H1 (cell line): ENCODE measurements around the gene FOXI2. TPM values are rescaled to one million over a fixed set of nuclear protein-coding genes. Genes with fewer than 3 reads are reported as not detected.

Source experiments
- polyA plus RNA-seq, 7 experiments: library from polyadenylated mRNA; depleted of rRNA in 3 of 7; stranded (reverse) in 5 of 7; unstranded in 2 of 7; fragments of >200 nt in 5 of 7; fragments of 200-250 nt in 2 of 7; gene quantifications; 1 replicate in 5 of 7; 2 replicates in 1 of 7; 4 replicates in 1 of 7; pipeline versions ENCODE4 v1.2.1 to v1.2.3, GENCODE V29; 2011 to 2013; ENCODE audit warnings: missing spikeins in 2 of 7, mixed read lengths in 2 of 7
- total RNA-seq: library from RNA; stranded (reverse); fragmentation: NEBNext Ultra II Directional; extraction: Animal tissue kit (Norgen Biotek cat#: 25700); gene quantifications from 2 replicates; pipeline ENCODE4 v1.2.1, GENCODE V29; 2021

Gene FOXI2
- total and polyA plus RNA-seq, 2 of the 8 experiments (the other 6 are each of a cell fraction or from before 2014, with no cell fraction given) = 1.0 TPM

Other genes starting within 250 kb of the FOXI2 start
- gene NPS, start 187.9 kb upstream of the FOXI2 start, total RNA-seq = not detected in 2 replicates
- not detected in 2 replicates for gene NPS, start 187.9 kb upstream of the FOXI2 start, polyA plus RNA-seq (2011; rRNA removed)
- not detected in 2 replicates for gene CLRN3, start 155.8 kb downstream of the FOXI2 start, total RNA-seq
- gene CLRN3, start 155.8 kb downstream of the FOXI2 start, polyA plus RNA-seq (2011; rRNA removed) = not detected in 2 replicates
- gene PTPRE, start 169.9 kb downstream of the FOXI2 start, total RNA-seq = 0.54 and 0.69 TPM in 2 replicates
- gene PTPRE, start 169.9 kb downstream of the FOXI2 start, polyA plus RNA-seq (2011; rRNA removed) = 0.33 and 0.52 TPM in 2 replicates